ENCODE data around the gene TVP23B. TPM values are rescaled to one million over a fixed set of nuclear protein-coding genes. Genes with fewer than 3 reads are reported as not detected.
"Not testable (repeated sequence)": the region's sequence is repeated elsewhere in the genome, so short reads cannot be mapped to it uniquely, and the experiment has no call there.

Gene TVP23B
- total and polyA plus RNA-seq, 2 donors, result 32.2 to 35.8 TPM

DNA sequence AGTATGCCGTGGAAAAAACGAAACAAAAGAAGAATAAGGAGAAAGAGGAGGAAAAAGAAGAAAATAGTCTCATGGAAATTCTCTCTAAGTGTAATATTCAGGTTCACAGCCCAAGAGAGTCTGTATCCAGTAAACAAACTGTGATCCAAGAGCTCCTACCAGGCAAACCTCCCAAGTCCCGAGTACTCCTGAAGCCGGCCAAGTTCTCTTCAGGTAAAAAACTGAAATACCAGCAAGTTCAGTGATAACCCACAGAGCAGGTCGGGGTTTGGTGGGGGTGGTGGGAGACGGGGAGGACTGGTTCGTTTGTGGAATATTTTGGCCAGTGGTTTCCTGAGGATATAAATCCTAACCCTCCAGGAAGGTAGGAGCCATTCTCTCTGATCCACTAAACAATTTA is 8.5 kb upstream of the TVP23B start:
- Histone ChIP-seq H3K9me3 (ENCODE audit: control insufficient read depth in 2 of 2, insufficient read depth in 1 of 2, low read length in 1 of 2) (no peaks in the 10 kb centered on the region), H3K4me1 (ENCODE audit: control insufficient read depth in 2 of 2, insufficient read depth in 2 of 2, low read length in 2 of 2) (peaks cover 0 to 16% of the 10 kb centered on the region in 2 donors), H3K4me3 (ENCODE audit: low read length in 2 of 2) (no peak overlapping the region), H3K27me3 (ENCODE audit: control insufficient read depth in 2 of 2, insufficient read depth in 1 of 2, low read length in 1 of 2) (no peaks in the 10 kb centered on the region), H3K36me3 (ENCODE audit: control insufficient read depth in 2 of 2, insufficient read depth in 2 of 2, low read length in 1 of 2) (no peaks in the 10 kb centered on the region), H3K27ac (ENCODE audit: low read depth in 1 of 2, low read length in 1 of 2) (peak overlapping the region in 1 of 2 donors; percentile 18)
- WGBS, result 88% methylated on average over 7 of the region's 7 CpGs
- no peak for DNase-seq (ENCODE audit: low read depth in 6 of 9, low spot score in 9 of 9)

DNA sequence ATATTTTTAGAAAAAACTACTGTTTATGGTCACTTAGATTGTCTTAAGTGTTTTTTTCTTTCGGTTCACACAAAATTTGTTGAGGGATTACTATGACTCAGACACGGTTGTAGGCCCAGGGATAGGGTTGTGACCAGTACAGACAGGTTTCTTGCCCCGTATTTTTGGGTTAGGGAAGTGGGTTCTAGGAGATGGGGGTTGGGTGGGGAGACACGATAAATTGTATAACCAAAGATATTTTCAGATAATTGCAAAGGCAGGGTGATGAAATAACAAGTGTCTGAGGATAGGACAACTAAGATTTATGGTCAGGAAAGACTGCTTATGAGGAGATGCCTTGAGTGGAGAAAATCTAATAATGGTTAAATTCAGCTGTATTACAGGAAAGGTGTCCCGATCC is 822 bp downstream of the TVP23B start:
- 7% methylated on average over 3 of the region's 5 CpGs for WGBS
- not testable (repeated sequence) for H3K9me3 ChIP-seq (ENCODE audit: control insufficient read depth in 2 of 2, insufficient read depth in 1 of 2, low read length in 1 of 2); H3K27ac ChIP-seq (ENCODE audit: low read depth in 1 of 2, low read length in 1 of 2); H3K4me1 ChIP-seq (ENCODE audit: control insufficient read depth in 2 of 2, insufficient read depth in 2 of 2, low read length in 2 of 2); H3K27me3 ChIP-seq (ENCODE audit: control insufficient read depth in 2 of 2, insufficient read depth in 1 of 2, low read length in 1 of 2); H3K36me3 ChIP-seq (ENCODE audit: control insufficient read depth in 2 of 2, insufficient read depth in 2 of 2, low read length in 1 of 2); DNase-seq (ENCODE audit: low read depth in 6 of 9, low spot score in 9 of 9)
- peak overlapping the region in 1 of 2 donors; percentile 57 for H3K4me3 ChIP-seq (ENCODE audit: low read length in 2 of 2)

DNA sequence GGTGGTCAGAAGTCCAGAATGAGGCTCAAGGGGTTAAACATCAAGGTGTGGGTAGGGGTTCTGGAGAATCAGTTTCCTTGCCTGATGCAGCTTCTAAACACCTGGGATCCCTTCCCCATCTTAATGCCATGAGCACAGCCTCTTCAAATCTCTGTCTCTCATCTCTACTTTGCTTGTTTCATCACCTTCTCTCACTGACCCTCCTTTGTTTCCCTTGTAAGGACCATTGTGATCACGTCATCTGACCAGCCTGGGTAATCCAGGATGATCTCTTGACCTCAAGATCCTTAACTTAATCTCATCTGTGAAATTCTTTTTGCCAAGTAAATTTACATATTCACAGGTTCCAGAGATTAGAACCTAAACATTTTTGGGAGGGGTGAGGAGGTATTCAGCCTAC is 5.0 kb downstream of the TVP23B start:
- H3K9me3 ChIP-seq (ENCODE audit: control insufficient read depth in 2 of 2, insufficient read depth in 1 of 2, low read length in 1 of 2); H3K27ac ChIP-seq (ENCODE audit: low read depth in 1 of 2, low read length in 1 of 2); H3K4me3 ChIP-seq (ENCODE audit: low read length in 2 of 2); DNase-seq (ENCODE audit: low read depth in 6 of 9, low spot score in 9 of 9); H3K27me3 ChIP-seq (ENCODE audit: control insufficient read depth in 2 of 2, insufficient read depth in 1 of 2, low read length in 1 of 2); H3K36me3 ChIP-seq (ENCODE audit: control insufficient read depth in 2 of 2, insufficient read depth in 2 of 2, low read length in 1 of 2); H3K4me1 ChIP-seq (ENCODE audit: control insufficient read depth in 2 of 2, insufficient read depth in 2 of 2, low read length in 2 of 2): not testable (repeated sequence)
- WGBS, result 100% methylated on average over 1 of the region's 1 CpG

- H3K4me1 ChIP-seq (ENCODE audit: control insufficient read depth in 2 of 2, insufficient read depth in 2 of 2, low read length in 2 of 2); DNase-seq (ENCODE audit: low read depth in 6 of 9, low spot score in 9 of 9); H3K27ac ChIP-seq (ENCODE audit: low read depth in 1 of 2, low read length in 1 of 2); H3K36me3 ChIP-seq (ENCODE audit: control insufficient read depth in 2 of 2, insufficient read depth in 2 of 2, low read length in 1 of 2); H3K9me3 ChIP-seq (ENCODE audit: control insufficient read depth in 2 of 2, insufficient read depth in 1 of 2, low read length in 1 of 2); H3K4me3 ChIP-seq (ENCODE audit: low read length in 2 of 2); H3K27me3 ChIP-seq (ENCODE audit: control insufficient read depth in 2 of 2, insufficient read depth in 1 of 2, low read length in 1 of 2): not testable (repeated sequence)
- WGBS, result 97% methylated on average over 4 of the region's 5 CpGs
Measured at GRCh38 chr17:18786890-18787289, 5.9 kb downstream of the TVP23B start.

DNA sequence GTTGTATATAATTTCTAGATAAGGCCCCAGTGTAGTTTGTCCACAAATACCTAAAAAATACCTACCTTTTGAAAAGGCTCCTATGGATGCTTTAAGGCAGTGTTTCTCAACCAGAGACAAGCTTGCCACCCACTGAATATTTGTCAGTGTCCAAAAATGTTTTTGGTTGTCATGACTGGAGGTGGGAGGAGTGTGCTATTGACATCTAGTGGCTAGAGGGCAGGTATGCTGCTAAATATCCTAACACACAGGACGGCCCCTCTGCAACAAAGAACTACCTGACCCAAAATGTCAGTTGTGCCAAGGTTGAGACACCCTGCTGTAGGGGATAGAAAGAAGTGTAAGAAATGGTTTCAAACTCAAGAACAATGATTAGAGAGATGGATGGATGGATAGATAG is 10.4 kb downstream of the TVP23B start:
- not testable (repeated sequence) for H3K9me3 ChIP-seq (ENCODE audit: control insufficient read depth in 2 of 2, insufficient read depth in 1 of 2, low read length in 1 of 2); H3K27me3 ChIP-seq (ENCODE audit: control insufficient read depth in 2 of 2, insufficient read depth in 1 of 2, low read length in 1 of 2); DNase-seq (ENCODE audit: low read depth in 6 of 9, low spot score in 9 of 9); H3K36me3 ChIP-seq (ENCODE audit: control insufficient read depth in 2 of 2, insufficient read depth in 2 of 2, low read length in 1 of 2); H3K27ac ChIP-seq (ENCODE audit: low read depth in 1 of 2, low read length in 1 of 2); H3K4me3 ChIP-seq (ENCODE audit: low read length in 2 of 2); H3K4me1 ChIP-seq (ENCODE audit: control insufficient read depth in 2 of 2, insufficient read depth in 2 of 2, low read length in 2 of 2)
- WGBS, result 71% methylated on average over 1 of the region's 1 CpG

DNA sequence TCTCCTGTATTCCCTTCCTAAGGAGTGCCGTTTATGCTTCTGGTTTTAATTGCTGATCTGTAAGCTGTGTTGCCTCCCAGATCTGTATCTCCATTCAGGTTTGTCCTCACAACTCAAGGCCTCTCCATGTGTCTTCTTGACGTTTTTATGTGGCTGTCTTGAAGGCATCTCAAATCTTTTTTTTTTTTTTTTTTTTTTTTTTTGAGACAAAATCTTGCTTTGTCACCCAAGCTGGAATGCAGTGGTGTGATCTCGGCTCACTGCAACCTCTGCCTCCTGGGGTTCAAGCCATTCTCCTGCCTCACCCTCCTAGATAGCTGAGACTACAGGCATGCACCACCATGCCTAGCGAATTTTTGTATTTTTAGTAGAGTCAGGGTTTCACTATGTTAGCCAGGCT is 13.9 kb downstream of the TVP23B start:
- H3K36me3 ChIP-seq (ENCODE audit: control insufficient read depth in 2 of 2, insufficient read depth in 2 of 2, low read length in 1 of 2); H3K27ac ChIP-seq (ENCODE audit: low read depth in 1 of 2, low read length in 1 of 2); DNase-seq (ENCODE audit: low read depth in 6 of 9, low spot score in 9 of 9); H3K27me3 ChIP-seq (ENCODE audit: control insufficient read depth in 2 of 2, insufficient read depth in 1 of 2, low read length in 1 of 2); H3K9me3 ChIP-seq (ENCODE audit: control insufficient read depth in 2 of 2, insufficient read depth in 1 of 2, low read length in 1 of 2); H3K4me1 ChIP-seq (ENCODE audit: control insufficient read depth in 2 of 2, insufficient read depth in 2 of 2, low read length in 2 of 2); H3K4me3 ChIP-seq (ENCODE audit: low read length in 2 of 2): not testable (repeated sequence)
- 86% methylated on average over 4 of the region's 4 CpGs for WGBS

DNA sequence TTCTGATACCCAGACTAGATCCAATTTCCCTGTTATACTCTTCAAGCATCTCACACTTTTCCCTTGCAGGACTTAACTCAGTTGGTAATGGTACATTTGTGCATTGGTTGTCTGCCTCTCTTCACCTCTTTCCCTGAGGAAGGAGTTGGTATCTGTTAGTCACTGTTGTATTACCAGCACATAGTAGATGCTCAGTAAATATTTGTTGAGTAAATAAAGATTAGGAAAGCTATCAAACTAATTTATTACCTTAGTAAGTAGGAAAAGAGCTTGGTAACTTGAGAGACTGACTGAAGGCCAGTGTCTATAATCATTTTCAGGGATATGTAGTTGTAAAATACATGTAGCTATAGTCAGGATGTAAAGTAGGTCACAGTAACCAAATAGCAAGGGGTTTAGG is 15.9 kb downstream of the TVP23B start:
- H3K4me3 ChIP-seq (ENCODE audit: low read length in 2 of 2); H3K9me3 ChIP-seq (ENCODE audit: control insufficient read depth in 2 of 2, insufficient read depth in 1 of 2, low read length in 1 of 2); H3K27ac ChIP-seq (ENCODE audit: low read depth in 1 of 2, low read length in 1 of 2); H3K4me1 ChIP-seq (ENCODE audit: control insufficient read depth in 2 of 2, insufficient read depth in 2 of 2, low read length in 2 of 2); H3K36me3 ChIP-seq (ENCODE audit: control insufficient read depth in 2 of 2, insufficient read depth in 2 of 2, low read length in 1 of 2); DNase-seq (ENCODE audit: low read depth in 6 of 9, low spot score in 9 of 9); H3K27me3 ChIP-seq (ENCODE audit: control insufficient read depth in 2 of 2, insufficient read depth in 1 of 2, low read length in 1 of 2): not testable (repeated sequence)

DNA sequence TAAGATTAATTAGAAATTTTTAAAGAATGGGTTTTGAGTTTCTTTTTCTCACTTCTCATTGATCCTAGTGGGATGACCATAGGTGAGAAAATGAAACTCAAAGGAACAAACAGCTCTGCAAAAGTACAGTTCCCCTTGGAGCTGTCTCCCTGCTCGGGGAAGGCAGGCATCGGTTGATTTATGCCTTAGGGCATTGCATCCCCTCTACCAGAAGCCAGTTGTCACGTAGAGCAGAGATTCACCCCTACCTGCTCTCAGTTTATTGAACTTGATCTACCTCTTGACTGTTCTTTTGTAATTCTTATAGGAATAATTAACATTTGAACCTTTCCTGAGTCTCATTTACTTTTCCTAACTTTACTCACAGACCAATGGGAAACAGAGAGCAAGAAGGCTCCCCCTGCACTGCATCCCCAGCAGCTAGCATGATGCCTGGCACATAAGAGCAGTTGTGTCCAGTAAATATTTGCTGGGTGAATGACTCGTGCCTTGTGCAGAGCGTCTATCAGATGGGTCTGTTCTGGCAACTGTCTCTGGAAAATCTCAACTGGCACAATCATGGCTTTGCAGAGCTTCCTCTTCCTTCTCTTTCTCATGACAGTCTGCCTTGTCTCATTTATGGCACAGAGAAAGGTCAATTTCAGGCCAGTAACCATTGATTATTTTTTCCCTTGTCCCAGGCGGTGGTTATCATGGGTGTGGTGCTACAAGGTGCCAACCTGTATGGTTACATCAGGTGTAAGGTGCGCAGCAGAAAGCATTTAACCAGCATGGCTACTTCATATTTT is 22.7 kb downstream of the TVP23B start:
- H3K4me1 ChIP-seq (ENCODE audit: control insufficient read depth in 2 of 2, insufficient read depth in 2 of 2, low read length in 2 of 2); H3K4me3 ChIP-seq (ENCODE audit: low read length in 2 of 2); DNase-seq (ENCODE audit: low read depth in 6 of 9, low spot score in 9 of 9); H3K9me3 ChIP-seq (ENCODE audit: control insufficient read depth in 2 of 2, insufficient read depth in 1 of 2, low read length in 1 of 2); H3K27ac ChIP-seq (ENCODE audit: low read depth in 1 of 2, low read length in 1 of 2); H3K36me3 ChIP-seq (ENCODE audit: control insufficient read depth in 2 of 2, insufficient read depth in 2 of 2, low read length in 1 of 2); H3K27me3 ChIP-seq (ENCODE audit: control insufficient read depth in 2 of 2, insufficient read depth in 1 of 2, low read length in 1 of 2): not testable (repeated sequence)
- 98% methylated on average over 7 of the region's 7 CpGs for WGBS

GRCh38 chr17:18815924-18816323 is 34.9 kb downstream of the TVP23B start:
- 87% methylated on average over 3 of the region's 3 CpGs for WGBS
- not testable (repeated sequence) for DNase-seq (ENCODE audit: low read depth in 6 of 9, low spot score in 9 of 9); H3K36me3 ChIP-seq (ENCODE audit: control insufficient read depth in 2 of 2, insufficient read depth in 2 of 2, low read length in 1 of 2)

More at GRCh38 chr17:18815924-18816323, 34.9 kb downstream of the TVP23B start:
- not testable (repeated sequence) for H3K4me1 ChIP-seq (ENCODE audit: control insufficient read depth in 2 of 2, insufficient read depth in 2 of 2, low read length in 2 of 2); H3K4me3 ChIP-seq (ENCODE audit: low read length in 2 of 2); H3K27me3 ChIP-seq (ENCODE audit: control insufficient read depth in 2 of 2, insufficient read depth in 1 of 2, low read length in 1 of 2); H3K9me3 ChIP-seq (ENCODE audit: control insufficient read depth in 2 of 2, insufficient read depth in 1 of 2, low read length in 1 of 2); H3K27ac ChIP-seq (ENCODE audit: low read depth in 1 of 2, low read length in 1 of 2)
